GM12865 (cell line): ENCODE measurements around the gene AP2B1.

Experiments
- DNase-seq: peaks from one replicate; pipeline ENCODE4 v3.0.0; 2010; ENCODE audit warnings: low read depth
- H3K4me3 ChIP-seq: 2 replicates; pipeline ENCODE4 v1.5.1; 2011; ENCODE audit warnings: mild to moderate bottlenecking, low read depth, low read length, control low read depth
- CTCF ChIP-seq: IDR thresholded peaks from 2 replicates; pipeline ENCODE4 v1.5.1; 2011; ENCODE audit warnings: low read length, control low read depth, low read depth, inconsistent platforms; ENCODE audit not compliant: insufficient read depth; ENCODE audit errors: missing control alignments

The AP2B1 gene

GRCh38 chr17:35773679-35774425 is 186.7 kb downstream of the AP2B1 start:
- H3K4me3 ChIP-seq, result no peak overlapping the region
- no peak for DNase-seq

GRCh38 chr17:35774499-35774898 is 187.4 kb downstream of the AP2B1 start:
- H3K4me3 ChIP-seq, result no peak overlapping the region
- no peak for DNase-seq
- TF ChIP-seq CTCF, result no peak

More at GRCh38 chr17:35773679-35774425, 186.7 kb downstream of the AP2B1 start:
- TF ChIP-seq CTCF, result no peak

GRCh38 chr17:35775039-35775438 is 187.9 kb downstream of the AP2B1 start:
- no peak for DNase-seq
- TF ChIP-seq CTCF, result no peak
- no peak overlapping the region for H3K4me3 ChIP-seq

- no peak for DNase-seq
These were observed 188.5 kb downstream of the AP2B1 start for GRCh38 chr17:35775583-35775982.

More at GRCh38 chr17:35775583-35775982, 188.5 kb downstream of the AP2B1 start:
- no peak for TF ChIP-seq CTCF
- H3K4me3 ChIP-seq, result no peak overlapping the region
